Measurements from ENCODE around the gene CHN2. TPM values are rescaled to one million over a fixed set of nuclear protein-coding genes. Genes with fewer than 3 reads are reported as not detected.
A peak's percentile ranks its signal among the peaks of the same experiment; 100 is the strongest.

CHN2 gene
- total RNA-seq, 1 experiment from 2014 or later = 5.0 TPM

DNA sequence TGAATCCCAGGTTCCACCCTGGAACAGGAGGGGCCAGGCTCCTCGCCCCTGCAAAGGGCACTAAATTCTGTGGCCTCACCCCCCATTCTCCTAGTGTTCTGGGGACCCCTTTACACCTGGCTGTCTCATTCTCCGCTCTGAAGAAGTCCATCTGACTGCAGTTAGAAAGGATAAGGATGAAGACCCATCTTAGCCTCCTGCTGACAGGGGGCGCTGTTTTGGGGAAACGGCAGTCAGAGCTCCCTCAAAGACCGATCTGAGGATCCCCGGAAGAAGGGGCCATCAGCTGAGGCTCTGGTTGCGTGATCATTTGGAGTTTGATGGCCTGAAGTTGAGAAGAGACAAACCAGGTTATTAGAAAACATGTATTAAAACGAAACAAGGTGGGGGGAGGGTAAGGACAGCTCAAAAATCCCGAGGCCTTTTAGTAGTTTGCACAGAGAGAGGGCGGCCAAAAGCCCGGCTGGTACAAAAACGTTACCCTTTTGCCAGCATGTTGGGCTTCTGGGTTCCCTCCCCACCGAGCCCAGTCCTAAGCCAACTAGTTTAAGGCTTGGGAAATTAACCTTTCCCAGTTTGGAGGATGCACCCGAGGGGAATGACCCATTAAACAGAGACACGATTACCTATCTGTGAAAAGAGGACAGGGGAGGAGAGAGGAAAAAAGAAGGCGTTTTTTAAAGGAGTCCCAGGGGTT lies 102.8 kb downstream of the CHN2 start:
- TF ChIP-seq, protein P1, sequence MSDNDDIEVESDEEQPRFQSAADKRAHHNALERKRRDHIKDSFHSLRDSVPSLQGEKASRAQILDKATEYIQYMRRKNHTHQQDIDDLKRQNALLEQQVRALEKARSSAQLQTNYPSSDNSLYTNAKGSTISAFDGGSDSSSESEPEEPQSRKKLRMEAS (CRISPR knock-in tag; IDR thresholded peaks at IDR 0.05) = no peak
- TF ChIP-seq GRHL2 (CRISPR knock-in tag; IDR thresholded peaks at IDR 0.05; ENCODE audit: insufficient replicate concordance, severe bottlenecking) = no peak
- TF ChIP-seq, protein P2, sequence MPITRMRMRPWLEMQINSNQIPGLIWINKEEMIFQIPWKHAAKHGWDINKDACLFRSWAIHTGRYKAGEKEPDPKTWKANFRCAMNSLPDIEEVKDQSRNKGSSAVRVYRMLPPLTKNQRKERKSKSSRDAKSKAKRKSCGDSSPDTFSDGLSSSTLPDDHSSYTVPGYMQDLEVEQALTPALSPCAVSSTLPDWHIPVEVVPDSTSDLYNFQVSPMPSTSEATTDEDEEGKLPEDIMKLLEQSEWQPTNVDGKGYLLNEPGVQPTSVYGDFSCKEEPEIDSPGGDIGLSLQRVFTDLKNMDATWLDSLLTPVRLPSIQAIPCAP (CRISPR knock-in tag; IDR thresholded peaks at IDR 0.05) = no peak
- TF ChIP-seq ZBTB21 (CRISPR knock-in tag; IDR thresholded peaks at IDR 0.05; ENCODE audit: borderline replicate concordance) = no peak
- TF ChIP-seq RORB (CRISPR knock-in tag; IDR thresholded peaks at IDR 0.05) = no peak
- TF ChIP-seq, protein P3, sequence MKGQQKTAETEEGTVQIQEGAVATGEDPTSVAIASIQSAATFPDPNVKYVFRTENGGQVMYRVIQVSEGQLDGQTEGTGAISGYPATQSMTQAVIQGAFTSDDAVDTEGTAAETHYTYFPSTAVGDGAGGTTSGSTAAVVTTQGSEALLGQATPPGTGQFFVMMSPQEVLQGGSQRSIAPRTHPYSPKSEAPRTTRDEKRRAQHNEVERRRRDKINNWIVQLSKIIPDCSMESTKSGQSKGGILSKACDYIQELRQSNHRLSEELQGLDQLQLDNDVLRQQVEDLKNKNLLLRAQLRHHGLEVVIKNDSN (CRISPR knock-in tag; IDR thresholded peaks at IDR 0.05) = no peak
- TF ChIP-seq, protein P4, sequence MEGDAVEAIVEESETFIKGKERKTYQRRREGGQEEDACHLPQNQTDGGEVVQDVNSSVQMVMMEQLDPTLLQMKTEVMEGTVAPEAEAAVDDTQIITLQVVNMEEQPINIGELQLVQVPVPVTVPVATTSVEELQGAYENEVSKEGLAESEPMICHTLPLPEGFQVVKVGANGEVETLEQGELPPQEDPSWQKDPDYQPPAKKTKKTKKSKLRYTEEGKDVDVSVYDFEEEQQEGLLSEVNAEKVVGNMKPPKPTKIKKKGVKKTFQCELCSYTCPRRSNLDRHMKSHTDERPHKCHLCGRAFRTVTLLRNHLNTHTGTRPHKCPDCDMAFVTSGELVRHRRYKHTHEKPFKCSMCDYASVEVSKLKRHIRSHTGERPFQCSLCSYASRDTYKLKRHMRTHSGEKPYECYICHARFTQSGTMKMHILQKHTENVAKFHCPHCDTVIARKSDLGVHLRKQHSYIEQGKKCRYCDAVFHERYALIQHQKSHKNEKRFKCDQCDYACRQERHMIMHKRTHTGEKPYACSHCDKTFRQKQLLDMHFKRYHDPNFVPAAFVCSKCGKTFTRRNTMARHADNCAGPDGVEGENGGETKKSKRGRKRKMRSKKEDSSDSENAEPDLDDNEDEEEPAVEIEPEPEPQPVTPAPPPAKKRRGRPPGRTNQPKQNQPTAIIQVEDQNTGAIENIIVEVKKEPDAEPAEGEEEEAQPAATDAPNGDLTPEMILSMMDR (IDR thresholded peaks at IDR 0.05) = peak; percentile 71
- TF ChIP-seq, protein P5, sequence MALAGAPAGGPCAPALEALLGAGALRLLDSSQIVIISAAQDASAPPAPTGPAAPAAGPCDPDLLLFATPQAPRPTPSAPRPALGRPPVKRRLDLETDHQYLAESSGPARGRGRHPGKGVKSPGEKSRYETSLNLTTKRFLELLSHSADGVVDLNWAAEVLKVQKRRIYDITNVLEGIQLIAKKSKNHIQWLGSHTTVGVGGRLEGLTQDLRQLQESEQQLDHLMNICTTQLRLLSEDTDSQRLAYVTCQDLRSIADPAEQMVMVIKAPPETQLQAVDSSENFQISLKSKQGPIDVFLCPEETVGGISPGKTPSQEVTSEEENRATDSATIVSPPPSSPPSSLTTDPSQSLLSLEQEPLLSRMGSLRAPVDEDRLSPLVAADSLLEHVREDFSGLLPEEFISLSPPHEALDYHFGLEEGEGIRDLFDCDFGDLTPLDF (CRISPR knock-in tag; IDR thresholded peaks at IDR 0.05) = no peak
- DNase-seq (ENCODE audit: low spot score) = peak; percentile 81
- Mint-ChIP-seq H3K36me3 (no peaks in the 10 kb centered on the region), H3K4me1 (peaks cover 80% of the 10 kb centered on the region), H3K27me3 (ENCODE audit: low read depth) (no peaks in the 10 kb centered on the region), H3K27ac (no peak overlapping the region), H3K4me3 (peak overlapping the region; percentile 5; the same call in 1 of the 2 replicates), H3K9me3 (no peaks in the 10 kb centered on the region)
- peak; percentile 45 for ATAC-seq
- ChIA-PET CTCF (interaction anchor here (0.6 to 3.9 kb wide), 35 partner anchors 9 to 525 kb away, joined by 3 to 56 read pairs (median 4); partner anchors contain the start of gene CPVL), POLR2A (no interaction called here)

DNA sequence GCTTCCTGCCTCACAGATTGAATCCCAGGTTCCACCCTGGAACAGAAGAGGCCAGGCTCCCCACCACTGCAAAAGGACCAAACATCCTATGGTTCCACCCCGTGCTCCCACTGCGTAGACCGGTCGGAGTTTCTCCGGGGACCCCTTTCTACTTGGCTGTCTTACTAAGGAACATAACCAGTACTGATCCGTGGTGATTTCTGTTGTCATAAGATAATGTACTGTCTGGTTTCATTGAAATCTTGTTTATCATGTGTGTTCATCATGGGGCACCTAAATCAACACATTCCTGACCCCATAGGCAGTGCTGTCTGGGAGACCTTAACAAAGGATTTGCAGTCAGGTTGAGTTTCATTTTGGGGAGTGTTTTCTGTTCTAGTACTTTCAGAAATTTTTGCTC lies 104.5 kb downstream of the CHN2 start:
- ATAC-seq (no peak), DNase-seq (ENCODE audit: low spot score) (no peak)
- no peaks in the 10 kb centered on the region for H3K27me3 Mint-ChIP-seq (ENCODE audit: low read depth)
- H3K4me1 Mint-ChIP-seq = peaks cover 76% of the 10 kb centered on the region
- no peaks in the 10 kb centered on the region for H3K36me3 Mint-ChIP-seq
- H3K27ac Mint-ChIP-seq = 0 out of 2 replicates have a peak overlapping the region, but pooled peaks have one; percentile 6
- H3K9me3 Mint-ChIP-seq = no peaks in the 10 kb centered on the region
- POLR2A ChIA-PET = interaction anchor here (0.5 kb wide), 1 partner anchor 96 kb away, joined by 3 read pairs; no protein-coding TSS in a partner anchor
- CTCF ChIA-PET = interaction anchor here (1.4 to 3.9 kb wide), 3 partner anchors 9 to 110 kb away, joined by 3 to 35 read pairs (median 4); no protein-coding TSS in a partner anchor
- no peak for TF ChIP-seq RELA (CRISPR knock-in tag; IDR thresholded peaks at IDR 0.05; ENCODE audit: borderline replicate concordance)
- TF ChIP-seq RORB (CRISPR knock-in tag; IDR thresholded peaks at IDR 0.05) = no peak
- no peak for TF ChIP-seq ZNF263 (CRISPR knock-in tag; IDR thresholded peaks at IDR 0.05; ENCODE audit: low read depth)
- no peak for TF ChIP-seq FOXP1 (CRISPR knock-in tag; IDR thresholded peaks at IDR 0.05; ENCODE audit: borderline replicate concordance)
- no peak for TF ChIP-seq NFATC4 (CRISPR knock-in tag; IDR thresholded peaks at IDR 0.05)
- TF ChIP-seq ETV6 (CRISPR knock-in tag; IDR thresholded peaks at IDR 0.05) = no peak
- no peak for TF ChIP-seq GTF2I (CRISPR knock-in tag; conservative IDR thresholded peaks at IDR 0.05)
- TF ChIP-seq, protein P1 (CRISPR knock-in tag; IDR thresholded peaks at IDR 0.05) = no peak
- no peak for TF ChIP-seq JUN (CRISPR knock-in tag; IDR thresholded peaks at IDR 0.05)
- TF ChIP-seq, protein P6, sequence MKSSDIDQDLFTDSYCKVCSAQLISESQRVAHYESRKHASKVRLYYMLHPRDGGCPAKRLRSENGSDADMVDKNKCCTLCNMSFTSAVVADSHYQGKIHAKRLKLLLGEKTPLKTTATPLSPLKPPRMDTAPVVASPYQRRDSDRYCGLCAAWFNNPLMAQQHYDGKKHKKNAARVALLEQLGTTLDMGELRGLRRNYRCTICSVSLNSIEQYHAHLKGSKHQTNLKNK (CRISPR knock-in tag; IDR thresholded peaks at IDR 0.05) = no peak
- TF ChIP-seq, protein P7, sequence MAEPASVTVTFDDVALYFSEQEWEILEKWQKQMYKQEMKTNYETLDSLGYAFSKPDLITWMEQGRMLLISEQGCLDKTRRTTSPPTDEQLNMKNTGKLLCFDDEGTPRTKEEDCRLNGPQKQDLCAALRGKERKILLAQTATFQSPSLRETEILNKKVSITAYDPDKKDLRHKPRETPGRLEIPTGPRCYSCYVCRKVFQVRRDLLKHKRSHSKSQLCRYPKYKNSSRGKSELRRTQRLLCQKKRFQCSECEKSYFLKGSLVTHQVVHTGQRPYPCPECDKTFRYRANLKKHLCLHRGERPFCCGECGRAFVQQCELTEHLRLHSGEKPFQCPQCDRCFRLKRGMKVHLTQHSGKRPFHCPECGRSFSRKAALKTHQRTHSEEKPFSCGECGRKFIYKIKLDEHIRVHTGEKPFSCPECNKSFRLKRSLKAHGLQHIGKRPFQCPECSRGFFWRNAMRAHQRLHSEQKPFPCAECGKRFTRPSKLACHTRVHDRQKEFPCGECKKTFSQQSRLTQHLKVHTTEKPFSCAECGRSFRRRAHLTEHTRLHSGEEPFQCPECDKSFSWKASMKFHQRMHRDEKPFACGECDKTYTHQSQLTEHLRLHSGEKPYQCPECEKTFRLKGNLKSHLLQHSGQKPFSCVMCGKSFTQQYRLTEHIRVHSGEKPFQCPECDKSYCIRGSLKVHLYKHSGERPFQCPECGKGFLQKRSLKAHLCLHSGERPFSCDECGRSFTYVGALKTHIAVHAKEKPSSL (CRISPR knock-in tag; conservative IDR thresholded peaks at IDR 0.05) = no peak
- H3K4me3 Mint-ChIP-seq = no peak overlapping the region

All from WTC11 (cell line).